Measurements from ENCODE around the gene UBE3B.

The UBE3B gene

DNA sequence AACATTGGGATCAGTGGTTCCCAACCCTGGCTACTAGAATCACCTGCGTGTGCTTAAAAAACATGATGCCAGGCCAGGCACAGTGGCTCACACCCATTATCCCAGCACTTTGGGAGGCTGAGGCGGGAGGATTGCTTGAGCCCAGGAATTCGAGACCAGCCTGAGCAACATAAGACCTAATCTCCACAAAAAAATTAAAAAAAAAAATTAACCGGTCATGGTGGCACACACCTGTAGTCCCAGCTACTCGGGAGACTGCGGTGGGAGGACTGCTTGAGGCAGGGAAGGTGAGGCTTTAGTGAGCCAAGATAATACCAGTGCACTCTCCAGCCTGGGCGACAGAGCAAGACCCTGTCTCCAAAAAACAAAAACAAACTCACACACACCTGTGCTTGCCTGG, 2.3 kb upstream of the UBE3B start:
- no peak for DNase-seq

DNA sequence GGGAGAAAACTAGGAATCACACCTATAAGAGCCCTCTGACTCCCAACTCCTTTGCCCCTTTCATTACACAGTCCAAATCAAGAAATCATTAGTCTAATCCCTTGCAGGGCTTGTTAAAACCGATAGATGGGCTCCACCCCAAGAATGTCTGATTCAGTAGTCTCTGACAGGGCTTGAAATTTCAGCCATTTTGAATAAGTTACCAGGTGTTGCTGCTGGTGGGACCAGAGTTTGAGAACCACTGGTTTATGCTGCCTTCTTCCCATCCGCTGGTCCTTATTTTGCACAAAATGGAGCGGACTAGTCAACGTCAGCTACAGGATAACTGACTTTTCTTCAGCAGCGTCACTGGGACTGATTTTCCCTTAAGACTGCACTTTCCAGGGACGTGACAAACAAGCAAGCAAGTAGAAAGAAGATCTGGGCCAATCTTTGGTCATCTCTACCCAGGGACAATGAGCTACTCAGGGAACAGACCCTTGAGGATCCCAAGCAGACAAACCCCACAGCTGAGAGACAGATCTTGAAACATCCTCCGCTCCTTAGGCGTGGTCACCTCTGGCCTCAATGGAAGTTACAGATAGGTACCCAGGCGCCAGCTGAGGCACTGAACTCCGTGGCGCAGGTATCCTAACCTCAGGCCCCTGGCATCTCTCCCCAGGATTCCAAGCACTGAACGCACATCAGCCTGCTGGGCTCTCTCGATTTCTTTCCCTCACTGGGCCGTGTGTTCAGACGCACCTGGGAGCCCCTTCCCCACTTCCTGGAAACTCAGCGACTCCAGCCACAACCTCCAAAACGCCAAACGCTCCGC, 1.2 kb upstream of the UBE3B start:
- peak in 1 of 2 donors; percentile 1 for DNase-seq

DNA sequence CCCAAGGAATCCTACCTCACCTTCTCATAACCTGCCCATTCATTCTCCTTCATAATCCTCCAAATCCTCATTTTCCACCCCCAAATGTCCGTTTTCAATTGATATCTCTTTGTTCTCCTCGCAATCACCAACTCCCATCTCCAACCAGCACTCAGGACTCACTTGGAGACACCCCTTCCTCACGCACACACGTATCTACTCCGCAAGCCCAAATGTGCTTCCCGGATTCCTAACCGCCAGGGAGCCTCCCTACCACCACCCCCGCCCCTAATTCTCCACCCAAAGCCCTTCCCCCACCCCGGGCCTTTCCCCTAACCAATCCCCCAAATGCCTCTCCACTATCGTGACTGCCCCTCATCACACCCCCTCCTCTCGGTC, 638 bp upstream of the UBE3B start:
- DNase-seq: no peak

DNA sequence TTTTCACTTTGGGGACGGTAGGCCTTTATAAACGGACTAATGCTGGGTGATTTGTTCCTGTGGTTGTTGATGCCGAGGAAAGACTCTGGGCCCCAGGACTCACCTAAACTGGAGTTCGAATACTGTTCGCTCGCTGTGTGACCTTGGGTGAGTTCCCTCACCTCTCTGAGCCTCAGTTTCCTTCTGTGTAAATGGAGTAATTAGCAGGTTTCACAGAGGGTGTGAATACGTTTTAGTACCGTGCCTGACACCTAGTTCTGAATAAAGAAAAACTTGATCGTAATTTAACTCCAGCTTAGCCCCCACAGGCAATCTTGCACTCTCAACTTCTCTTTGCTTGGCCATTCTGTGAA, 505 bp downstream of the UBE3B start:
- DNase-seq: no peak

DNA sequence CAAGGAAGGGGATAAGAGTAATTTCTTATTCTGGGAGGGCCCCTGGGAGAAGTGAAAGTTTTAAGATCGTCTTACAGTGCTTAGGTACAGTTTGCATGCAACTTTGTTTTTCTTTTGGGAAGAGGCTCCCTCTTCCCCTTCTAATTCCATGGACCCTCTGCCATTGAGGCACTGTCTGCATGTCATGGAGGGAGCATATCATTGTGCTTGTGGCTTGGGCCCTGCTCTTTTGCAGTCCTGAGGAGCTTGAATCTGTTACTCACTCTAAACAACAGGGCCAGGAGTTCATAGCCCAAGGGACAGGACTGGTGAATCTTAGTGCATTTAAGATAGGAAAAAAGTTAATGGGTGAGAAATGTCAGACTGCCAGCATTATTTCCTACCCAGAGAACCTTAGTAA, 2.3 kb downstream of the UBE3B start:
- DNase-seq: no peak

DNA sequence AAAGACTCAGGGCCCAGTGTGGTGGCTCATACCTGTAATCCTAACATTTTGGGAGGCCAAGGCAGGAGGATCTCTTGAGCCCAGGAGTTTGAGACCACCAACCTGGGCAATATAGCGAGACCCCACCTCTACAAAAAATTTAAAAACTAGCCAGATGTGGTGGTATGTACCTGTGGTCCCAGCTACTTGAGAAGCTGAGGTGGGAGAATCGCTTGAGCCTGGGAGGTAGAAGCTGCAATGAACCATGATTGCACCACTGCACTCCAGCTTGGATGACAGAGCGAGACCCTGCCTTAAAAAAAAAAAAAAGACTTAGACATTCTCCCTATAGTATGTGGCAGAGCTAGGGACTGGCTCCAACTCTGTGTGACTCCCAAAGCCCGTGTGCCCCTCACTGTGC, 2.9 kb downstream of the UBE3B start:
- no peak for DNase-seq

DNA sequence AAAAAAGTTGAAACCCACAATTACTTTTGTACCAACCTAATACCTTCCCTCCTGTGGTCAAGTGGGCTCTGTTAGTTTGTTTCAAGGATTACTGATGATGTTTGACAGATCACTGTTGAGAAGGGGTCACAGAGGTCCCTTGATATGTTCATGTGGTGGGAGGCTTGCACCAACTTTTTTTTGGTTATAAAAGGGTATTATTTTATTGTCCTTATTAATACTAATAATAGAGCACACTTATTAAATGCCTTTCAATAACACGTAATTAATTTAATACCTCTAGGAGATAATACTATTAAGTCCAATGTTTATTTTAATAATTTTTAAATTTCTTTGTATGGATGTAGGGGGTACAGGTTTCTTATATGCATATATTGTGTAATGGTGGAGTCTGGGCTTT, 4.4 kb downstream of the UBE3B start:
- no peak for DNase-seq

DNA sequence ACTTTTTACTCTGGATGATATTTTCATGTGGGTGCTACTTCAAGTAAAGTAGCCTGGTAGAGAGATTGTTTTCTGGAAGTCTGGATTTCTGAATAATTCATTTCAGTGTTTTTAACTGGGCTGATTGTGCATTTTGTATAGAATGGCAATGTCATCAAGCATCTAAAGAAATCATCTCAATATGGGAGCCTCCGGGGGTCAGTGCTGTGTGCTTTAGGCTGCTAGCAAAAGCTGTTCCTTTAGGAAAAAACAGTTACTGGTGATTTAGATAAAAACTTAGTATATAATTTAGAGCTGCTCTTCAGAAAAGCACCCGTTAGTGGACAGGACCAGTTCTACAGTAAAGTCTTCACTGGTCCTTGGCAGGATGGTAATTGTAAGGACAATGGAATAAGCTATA, 5.1 kb downstream of the UBE3B start:
- DNase-seq: no peak

DNA sequence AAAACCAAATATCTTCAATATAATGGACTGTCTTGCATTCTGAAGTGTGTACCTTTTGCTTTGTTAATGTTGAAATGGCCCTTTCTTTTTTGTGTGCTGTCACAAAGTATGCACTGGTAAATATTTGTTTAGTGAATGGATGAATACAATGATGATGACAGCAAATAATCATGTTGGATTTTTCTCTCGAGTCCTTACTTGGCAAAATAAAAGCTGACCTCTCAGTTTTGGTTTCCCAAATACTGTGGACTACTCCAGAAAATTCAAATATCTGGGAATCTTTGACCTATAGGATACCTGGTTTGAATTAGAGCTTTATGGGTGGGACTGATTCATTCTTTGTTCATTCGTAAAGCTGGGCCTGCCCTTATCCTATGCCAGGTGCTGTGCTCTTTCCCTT, 5.5 kb downstream of the UBE3B start:
- DNase-seq: no peak

DNA sequence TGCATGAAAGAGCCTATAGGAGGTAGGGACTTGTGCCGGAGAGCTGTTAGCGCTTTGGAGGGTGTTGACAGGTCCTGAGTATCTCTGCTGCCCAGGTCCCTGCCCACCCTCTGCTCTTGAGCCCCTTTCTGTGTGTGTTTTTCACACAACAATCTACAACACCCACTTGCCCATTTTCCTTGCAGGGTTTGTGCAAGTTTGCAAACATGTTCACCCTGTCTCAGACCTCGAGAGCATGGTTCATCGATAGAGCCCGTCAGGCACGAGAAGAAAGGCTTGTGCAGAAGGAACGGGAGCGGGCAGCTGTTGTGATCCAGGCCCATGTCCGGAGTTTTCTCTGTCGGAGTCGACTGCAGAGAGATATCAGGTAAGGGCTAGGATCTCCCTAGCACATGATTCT, 5.9 kb downstream of the UBE3B start:
- no peak for DNase-seq

DNA sequence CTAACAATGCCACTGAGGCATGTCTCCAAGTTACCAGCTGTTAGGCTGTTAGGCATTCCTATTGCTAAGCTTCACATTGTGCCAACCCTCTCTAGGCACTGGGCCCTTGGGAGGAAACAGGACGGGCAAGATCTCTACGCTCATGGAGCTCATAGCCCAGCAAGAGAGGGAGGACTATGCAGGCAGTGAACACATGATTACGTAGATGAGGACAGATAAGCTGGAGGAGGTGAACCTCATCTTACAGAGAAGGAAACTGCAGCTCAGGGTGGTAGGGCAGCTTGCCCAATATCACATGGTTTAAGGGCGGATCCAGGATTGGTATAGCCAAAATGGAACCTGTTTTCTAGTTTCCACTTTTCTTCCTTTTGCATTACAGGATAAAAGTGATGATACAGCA, 7.8 kb downstream of the UBE3B start:
- no peak for DNase-seq

DNA sequence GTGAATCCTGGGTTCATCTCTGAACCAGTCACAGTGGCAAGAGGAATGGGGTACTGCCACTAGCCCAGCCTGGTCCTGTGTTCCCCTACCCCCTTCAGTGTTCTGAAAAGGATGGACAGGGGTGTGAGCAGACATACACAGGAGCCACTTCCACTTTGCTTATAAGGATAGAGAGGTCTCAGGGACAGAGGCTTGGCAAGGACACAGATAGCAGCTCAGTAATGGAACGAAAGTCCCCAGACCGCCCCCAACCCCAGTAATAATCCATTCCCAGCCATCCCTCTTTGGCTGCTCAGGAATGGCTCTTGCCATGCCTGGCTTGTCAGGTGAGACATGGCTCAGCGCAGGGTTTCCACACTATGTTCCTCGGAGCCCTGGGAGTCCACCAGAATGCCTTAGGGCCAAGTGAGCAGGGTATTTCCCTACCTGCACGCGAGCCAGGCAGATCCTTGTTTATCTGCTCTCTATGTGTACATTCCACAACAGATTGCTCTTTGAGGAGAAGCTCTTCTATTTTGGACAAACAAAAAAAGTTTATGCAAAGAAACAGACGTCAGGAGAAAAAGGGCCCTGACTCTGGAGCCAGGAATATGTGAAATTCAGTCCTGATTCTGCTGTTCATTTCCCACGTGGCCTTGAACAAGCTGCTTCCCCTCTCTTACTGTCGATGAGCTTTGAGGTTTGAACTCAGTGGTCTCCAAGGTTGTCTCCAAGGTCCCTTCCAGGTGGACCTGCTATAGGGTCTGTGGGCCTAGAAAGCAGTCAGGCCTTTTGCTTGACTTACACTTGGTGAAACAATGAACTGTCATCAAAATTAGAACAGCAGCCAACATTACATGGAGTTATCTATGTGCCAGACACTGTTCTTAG, 10.0 kb downstream of the UBE3B start:
- no peak for DNase-seq

DNA sequence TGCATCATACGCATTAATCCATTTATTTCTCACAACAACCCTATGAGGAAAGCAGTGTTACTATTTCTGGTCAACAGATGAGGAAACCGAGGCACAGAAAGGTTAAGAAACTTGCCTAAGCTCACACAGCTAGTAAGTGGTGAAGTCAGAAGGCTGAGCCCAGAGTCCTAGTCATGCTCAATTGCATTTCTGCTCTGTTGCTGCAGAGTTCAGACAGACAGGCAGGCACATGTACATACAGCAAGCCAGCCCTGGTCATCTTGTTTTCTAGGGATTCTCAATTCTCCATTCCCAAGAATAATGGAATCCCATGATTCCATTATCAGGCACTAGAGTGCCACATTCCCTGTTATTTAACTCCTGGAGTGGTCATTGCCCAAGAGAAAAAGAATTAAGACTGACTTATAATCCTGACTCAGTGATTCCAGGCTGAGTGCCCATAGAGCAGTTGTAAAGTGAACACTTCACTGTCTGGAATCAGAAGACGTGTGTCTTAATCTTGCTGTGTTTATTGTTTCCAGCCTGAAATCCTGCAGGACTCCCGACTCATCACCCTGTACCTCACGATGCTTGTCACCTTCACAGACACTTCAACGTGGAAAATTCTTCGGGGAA, 10.7 kb downstream of the UBE3B start:
- DNase-seq: no peak

DNA sequence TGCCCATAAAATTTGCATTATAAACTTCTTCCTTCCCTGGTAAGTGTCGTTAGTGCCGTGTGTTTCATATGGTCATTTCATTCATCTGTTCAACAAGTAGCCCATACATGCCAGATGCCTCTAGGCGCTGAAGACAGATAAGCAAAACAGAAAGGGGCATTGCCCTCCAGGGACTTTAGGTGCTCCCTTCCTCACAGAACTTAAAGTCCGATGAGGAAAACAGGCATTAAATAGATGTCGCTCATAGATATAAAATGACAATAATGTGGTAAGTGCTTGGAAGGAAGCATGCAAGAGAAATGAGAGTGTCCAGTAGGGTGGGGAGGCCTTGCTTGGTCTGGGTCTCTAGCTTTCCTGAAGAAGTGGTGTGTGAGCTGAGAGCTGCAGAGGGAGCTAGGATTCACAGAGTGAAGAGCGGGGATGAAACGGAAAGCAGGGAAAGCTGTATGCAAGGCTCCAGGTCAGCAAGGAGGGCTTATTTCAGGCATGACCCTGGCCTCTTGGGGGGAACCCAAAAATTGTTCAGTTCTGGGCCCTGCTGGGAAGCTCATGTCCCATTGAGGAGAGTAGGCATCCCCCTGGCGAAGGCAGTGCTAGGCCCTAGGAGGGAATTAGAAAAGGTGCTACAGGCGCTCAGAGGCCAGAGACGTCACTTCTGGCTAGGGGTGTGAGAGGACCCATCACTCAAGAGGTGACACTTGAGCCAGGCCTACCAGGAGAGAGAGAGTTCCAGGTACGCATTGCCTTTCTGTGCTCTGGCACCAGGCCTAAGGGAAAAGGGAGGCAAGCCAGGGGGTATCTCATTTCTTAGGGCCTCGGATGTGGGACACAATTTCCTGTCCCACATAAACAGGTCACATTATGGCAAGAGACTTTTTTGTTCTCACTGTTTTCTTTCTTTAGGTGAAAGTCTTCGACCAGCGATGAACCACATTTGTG, 11.9 kb downstream of the UBE3B start:
- DNase-seq: no peak

DNA sequence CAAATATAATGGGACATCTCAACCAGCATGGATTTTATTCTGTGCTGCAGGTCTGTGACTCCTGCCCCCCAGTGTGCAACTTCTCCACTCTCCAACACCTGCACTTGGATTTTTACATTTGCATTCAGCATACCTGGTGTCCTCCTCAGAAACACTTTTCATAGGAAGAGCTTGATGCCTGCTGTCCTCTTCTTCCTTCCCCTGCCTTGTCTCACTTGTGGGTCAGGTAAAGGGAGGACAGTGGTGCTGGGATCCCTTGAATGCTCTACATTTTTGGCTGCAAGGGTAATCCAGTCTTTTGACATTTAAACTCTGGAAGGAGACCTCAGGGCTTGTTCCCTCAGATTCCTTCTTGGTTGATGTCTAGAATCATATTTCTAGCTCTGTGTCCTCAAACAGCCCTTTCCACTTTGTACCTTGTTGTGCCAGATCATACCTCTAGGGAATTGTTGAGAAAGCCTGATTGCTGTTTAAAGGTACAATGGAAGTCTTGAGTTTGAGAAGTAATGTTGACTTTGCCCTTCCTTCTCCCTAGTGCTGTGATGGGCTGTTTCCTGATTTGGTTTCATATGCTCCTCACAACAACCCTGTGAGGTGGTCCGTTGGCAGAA, 12.6 kb downstream of the UBE3B start:
- no peak for DNase-seq

DNA sequence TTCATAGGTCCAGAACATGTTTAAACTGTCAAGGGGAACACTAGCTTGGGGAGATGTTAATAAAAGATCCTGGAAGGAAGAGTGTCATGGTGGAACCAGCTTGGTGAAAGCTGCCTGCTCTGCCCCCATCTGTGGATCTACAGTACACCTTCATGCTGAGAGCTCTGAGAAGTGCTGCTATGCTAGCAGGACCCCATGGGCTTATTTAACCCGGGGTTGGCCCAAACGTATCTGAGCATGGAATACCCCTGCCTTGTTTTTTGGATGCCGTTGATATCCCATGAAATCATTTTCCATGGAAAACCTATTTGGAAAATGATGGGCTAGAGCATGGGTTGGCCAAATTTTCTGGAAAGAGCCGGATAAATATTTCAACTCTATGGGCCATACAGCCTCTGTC, 14.2 kb downstream of the UBE3B start:
- no peak for DNase-seq

DNA sequence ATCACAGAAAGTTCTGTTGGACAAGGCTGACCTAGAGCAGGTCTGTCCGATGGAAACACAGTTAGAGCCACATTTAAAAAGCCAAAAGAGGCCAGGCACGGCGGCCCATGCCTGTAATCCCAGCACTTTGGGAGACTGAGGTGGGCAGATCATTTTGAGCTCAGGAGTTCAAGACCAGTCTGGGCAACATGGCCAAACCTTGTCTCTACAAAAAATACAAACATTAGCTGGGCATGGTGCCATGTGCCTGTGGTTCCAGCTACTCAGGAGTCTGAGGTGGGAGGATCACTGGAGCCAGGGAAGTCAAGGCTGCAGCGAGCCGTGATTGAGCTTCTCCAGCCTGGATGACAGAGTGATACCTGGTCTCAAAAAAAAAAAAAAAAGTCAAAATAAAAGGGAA, 14.9 kb downstream of the UBE3B start:
- DNase-seq: no peak

DNA sequence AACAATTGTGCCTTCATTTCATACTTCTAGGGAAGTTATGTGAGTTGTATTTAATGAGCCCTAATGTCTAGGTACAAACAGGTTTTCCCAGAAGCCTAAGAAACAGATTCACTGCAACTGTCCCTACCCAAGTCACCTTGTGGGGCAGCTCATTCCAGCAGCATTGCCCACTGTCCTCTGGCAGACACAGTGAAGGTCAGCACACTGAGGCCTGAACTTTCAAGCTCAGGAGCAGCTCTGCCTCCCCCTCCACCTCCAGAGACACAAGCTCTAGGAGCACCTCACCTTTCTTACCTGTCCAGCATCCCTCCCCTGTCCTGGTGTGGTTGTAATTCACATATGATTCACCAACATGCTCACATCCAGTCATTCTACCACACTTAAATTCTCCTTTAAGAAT, 15.7 kb downstream of the UBE3B start:
- no peak for DNase-seq

DNA sequence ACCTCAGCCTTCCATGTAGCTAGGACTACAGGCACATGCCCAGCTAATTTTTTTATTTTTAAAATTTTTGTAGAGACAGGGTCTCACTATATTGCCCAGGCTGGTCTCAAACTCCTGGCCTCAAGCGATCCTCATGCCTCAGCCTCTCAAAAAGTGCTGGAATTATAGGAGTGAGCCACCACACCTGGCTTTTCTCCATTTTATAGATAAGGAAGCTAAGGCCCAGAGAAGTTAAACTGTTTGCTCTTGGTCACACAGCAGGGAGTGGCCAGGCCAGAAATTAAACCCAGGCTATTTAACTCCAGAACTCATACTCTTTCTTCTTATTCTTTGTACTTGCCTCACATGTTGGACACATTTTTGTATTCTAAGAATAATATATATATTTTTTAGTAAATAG, 16.5 kb downstream of the UBE3B start:
- no peak for DNase-seq

DNA sequence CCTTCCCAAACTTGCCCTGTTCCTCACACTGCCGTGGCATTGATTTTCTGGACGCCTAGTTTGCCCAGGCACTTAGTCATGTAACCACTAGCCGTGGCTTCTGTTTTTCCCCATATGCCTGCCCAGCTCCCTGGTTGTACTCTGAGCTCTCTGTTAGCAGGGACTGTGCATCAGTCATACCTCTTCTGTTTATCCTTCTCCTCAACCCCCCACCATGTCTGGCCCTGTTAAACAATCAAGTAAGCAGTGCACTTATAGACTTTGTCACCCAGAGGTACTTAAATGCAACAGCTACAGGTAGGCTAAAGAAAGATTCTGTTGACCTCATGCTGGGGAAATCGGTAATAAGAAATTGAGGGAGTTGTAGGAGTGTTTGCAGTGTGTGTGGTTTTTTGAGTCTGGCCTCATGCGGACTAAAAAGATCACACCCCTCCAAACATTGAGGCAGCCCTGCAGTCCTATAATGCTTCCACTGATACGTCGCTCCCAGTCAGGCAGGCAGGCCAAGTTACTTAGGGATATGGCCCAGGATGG, 17.0 kb downstream of the UBE3B start:
- no peak for DNase-seq

DNA sequence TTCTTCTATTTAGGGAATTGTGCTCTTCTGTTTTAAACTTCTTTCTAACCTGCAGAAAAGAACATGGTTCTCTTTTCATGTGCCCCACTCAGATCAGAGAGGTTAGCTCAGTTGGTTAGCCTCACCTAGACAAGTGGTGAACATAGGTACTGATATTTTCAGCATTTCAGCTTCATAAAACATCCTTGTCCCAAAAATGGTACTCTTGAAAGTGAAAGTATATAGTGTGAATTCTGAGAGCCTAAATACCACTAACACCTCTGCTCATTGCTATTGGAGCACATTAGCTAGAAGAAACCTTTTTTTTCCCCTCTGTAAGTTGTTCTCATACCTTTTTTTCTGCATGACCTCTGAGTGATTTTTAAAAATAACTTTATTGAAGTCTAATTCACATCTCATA, 17.6 kb downstream of the UBE3B start:
- DNase-seq: no peak

DNA sequence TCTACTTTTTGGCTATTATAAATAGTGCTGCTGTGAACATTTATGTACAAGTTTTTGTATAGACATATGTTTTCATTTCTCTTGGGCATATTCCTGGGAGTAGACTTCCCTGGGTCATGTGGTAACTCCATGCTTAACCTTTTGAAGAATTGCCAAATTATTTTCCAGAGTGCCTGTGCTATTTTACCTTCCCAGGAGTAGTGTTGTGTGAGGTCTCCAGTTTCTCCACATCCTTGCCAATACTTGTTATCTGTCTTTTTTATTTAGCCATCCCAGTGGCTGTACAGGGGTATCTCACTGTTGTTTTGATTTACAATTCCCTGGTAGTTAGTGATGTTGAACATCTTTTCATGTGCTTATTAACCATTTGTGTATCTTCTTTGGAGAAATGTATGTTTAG, 18.9 kb downstream of the UBE3B start:
- no peak for DNase-seq

Measured in inflammatory macrophage (primary cell).